Raji (cell line): Measurements from ENCODE around the gene GNGT1.

Experiments used
- POLR2A ChIP-seq: IDR thresholded peaks from 2 replicates; pipeline ENCODE4 v1.6.1; 2011; ENCODE audit warnings: low read depth, low read length, control low read depth; ENCODE audit not compliant: insufficient read depth

Gene GNGT1

DNA sequence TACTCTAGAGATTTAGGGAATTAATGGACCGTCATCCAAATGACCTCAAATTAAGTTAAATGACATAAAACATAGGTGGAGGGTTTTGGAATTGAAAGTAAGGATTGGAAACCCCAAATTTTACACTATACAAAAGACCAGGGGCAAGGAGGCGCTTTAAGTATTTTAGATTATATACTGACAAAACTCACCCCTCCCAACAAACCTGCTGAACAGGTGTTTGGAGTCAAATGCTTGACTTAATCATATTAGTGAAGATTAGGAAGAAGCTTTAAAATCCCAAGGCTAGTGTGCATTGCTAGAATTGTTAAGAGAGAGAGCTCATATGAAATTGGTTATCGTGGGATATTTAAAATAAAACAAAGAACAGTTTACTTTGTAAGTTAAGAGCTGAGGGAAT is at the start of gene GNGT1:
Gene GNGT1, plus strand, starts transcription at position 301 of the 400 bp plus-strand sequence. CDS start 180 bp downstream, outside the sequence.
- no peak for TF ChIP-seq POLR2A

DNA sequence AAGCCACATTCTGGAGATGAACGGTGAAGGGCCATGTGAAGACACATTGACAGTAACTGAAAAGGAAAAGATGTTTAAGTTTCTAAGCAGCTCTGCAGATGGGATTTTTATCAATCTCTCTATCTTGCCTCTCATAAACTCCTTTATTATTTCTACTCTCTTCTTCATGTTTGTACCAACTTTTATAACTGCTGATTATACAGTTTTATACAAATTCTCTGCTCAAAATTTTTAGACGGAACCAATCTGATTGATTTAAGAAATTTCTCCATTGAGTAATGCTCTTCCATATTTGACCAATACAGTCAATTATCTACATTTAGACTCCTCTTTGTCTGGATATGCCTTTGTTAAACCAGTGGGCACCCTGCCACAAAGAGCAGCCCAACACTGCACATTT is 47.5 kb upstream of the GNGT1 start:
- TF ChIP-seq POLR2A: no peak

DNA sequence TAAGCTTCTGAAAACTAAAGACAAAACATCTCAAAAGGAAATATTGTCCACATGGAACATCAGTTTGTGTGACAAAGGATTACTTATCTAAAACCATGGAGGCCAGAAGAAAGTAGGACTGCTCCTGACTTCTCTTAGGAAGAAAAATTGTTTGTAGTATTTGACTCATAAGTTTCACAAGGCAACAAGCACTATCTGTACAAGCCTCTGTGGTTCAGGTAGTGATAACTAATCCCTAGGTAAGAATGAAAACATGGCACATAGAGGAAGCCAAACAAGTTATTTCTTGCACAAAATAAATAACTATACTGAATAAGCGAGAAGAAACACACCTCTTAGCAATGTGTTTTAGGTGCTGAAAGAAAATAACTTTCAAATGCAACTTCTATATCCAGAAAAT is 46.1 kb upstream of the GNGT1 start:
- no peak for TF ChIP-seq POLR2A

DNA sequence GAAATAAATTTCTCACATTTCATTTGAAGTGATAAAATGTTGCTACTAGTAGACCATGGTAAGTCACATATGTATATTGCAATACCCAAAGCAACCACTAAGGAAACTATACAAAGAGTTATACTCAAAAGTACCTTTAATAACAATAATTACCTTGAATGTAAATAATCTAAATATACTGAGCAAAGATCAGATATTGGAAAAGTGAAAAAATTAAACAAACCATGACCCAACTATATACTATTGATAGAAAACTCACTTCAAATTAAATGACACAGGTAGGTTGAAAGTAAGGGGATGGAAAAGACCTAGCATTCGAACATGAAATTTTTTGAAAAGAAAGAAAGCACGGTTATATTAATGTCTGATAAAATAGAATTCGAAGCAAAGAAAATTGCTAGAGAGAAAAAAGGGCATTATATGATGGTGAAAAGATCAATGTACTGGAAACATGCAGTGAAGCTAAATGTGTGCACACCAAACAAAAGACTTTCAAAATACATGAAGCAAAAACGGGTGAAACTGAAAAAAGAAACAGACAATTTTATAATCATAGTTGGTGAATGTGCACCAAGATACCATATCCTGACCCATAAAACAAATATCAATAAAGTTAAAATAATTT is 44.9 kb upstream of the GNGT1 start:
- TF ChIP-seq POLR2A: no peak

- no peak for TF ChIP-seq POLR2A
Measured at GRCh38 chr7:93862651-93863050, 43.7 kb upstream of the GNGT1 start.

- no peak for TF ChIP-seq POLR2A
Measured at GRCh38 chr7:93866886-93867285, 39.5 kb upstream of the GNGT1 start.

GRCh38 chr7:93873998-93874574 is 32.3 kb upstream of the GNGT1 start:
- no peak for TF ChIP-seq POLR2A

DNA sequence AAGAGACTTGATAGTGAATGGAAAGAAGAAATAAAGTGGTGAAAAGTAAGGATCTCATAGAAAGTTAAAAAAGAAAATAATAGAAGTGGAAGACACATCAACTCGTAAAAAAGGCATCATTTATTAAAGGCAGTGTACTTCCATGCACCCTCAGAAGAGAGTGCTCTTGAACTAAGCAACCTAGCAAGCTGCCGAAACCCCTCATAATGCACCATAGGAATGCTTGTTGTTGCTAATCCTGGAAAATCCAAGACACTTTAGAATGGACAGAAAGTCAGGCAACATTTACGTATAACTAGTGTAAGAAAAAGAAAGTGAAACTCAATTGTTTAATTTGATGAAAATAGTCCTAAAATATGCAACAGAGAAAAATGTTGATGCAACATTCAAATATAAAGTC is 28.6 kb upstream of the GNGT1 start:
- TF ChIP-seq POLR2A: no peak

DNA sequence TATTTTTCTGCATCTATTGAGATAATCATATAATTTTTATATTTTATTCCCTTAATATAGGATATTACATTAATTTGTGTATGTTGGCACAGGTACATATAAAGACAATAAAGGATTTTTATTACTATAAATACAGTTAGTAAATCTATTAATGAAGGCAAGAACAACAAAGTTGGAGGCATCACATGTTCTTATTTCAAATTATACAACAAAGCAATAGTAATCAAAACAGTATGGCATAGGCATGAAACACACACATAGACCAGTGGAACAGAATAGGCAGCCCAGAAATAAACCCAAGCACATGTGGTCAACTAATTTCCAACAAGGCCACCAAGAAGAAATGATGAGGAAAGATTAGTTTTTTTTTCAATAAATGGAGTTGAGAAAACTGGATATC is 27.0 kb upstream of the GNGT1 start:
- no peak for TF ChIP-seq POLR2A

GRCh38 chr7:93882468-93882867 is 23.9 kb upstream of the GNGT1 start:
- TF ChIP-seq POLR2A: no peak

- no peak for TF ChIP-seq POLR2A
Measured at GRCh38 chr7:93883078-93883916, 23.1 kb upstream of the GNGT1 start.

- TF ChIP-seq POLR2A: no peak
Measured at GRCh38 chr7:93883917-93884345, 22.4 kb upstream of the GNGT1 start.

- no peak for TF ChIP-seq POLR2A
Measured at GRCh38 chr7:93884541-93884940, 21.8 kb upstream of the GNGT1 start.

- TF ChIP-seq POLR2A: no peak
Measured at GRCh38 chr7:93889261-93889660, 17.1 kb upstream of the GNGT1 start.

GRCh38 chr7:93890041-93890463 is 16.3 kb upstream of the GNGT1 start:
- no peak for TF ChIP-seq POLR2A

DNA sequence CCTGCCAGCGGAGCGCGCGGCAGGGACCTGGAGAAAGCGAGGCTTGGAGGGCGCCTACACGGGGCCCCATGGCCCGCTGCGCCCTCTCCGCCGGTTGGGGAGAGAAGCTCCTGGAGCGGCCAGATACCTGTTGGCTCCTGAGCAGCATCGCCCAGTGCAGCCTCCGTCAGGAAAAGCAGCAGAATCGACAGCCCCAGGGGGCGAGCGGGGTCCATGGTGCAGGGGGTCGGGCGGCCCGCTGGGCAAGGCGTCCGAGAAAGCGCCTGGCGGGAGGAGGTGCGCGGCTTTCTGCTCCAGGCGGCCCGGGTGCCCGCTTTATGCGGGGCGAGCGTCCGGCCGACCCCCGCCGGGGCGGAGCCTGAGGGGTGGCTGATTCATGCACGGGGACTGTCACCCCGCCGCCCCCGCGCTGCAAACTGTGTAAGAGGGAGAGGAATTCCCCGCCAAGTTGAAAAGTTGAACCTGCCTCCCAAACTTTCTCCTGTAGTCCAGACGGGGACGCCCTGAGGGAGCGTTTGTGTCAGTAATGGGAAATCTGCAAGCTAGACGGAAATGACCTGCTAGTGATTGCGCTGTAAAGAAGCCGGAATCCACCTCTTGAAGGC is 15.8 kb upstream of the GNGT1 start, which contains the start of gene TFPI2:
Gene TFPI2, minus strand, starts transcription at position 290 of the 605 bp plus-strand sequence. Its CDS starts 75 bp downstream, at position 215.
- no peak for TF ChIP-seq POLR2A

- no peak for TF ChIP-seq POLR2A
Measured at GRCh38 chr7:93894426-93894825, 11.9 kb upstream of the GNGT1 start.
